Activated CD8-positive, alpha-beta T cell treated with anti-CD3 and anti-CD28 coated beads for 36 hours (primary cell): Measurements from ENCODE around the gene TRMT10C. TPM values are rescaled to one million over a fixed set of nuclear protein-coding genes. Genes with fewer than 3 reads are reported as not detected.

Experiments
- ATAC-seq: fragments of 200-7000 bp; cut with Tn5 transposase; one replicate; pipeline ENCODE4 v1.10.0; 2021; ENCODE audit warnings: mild to moderate bottlenecking, moderate library complexity
- CTCF ChIA-PET: fragments of 350-600 bp; sonication (Branson Sonifier 250); formaldehyde crosslinking; loops from one replicate; lab custom pipeline; 2021; ENCODE audit warnings: antibody characterized with exemption; lab: Charles Lee
- POLR2A ChIA-PET: fragments of 350-600 bp; sonication (Branson Sonifier 250); formaldehyde crosslinking; loops from one replicate; lab custom pipeline; 2021; ENCODE audit warnings: antibody characterized with exemption; lab: Charles Lee
- DNase-seq: peaks from one replicate; pipeline ENCODE4 v3.0.0-alpha.2; 2020
- H3K27ac Mint-ChIP-seq: one replicate; pipeline ENCODE4 v1.8.0; 2021; ENCODE audit warnings: mild to moderate bottlenecking, mixed read lengths
- H3K27me3 Mint-ChIP-seq: one replicate; pipeline ENCODE4 v1.8.0; 2021; ENCODE audit warnings: mixed read lengths
- H3K36me3 Mint-ChIP-seq: one replicate; pipeline ENCODE4 v1.8.0; 2021; ENCODE audit warnings: low read depth, mixed read lengths
- H3K4me1 Mint-ChIP-seq: one replicate; pipeline ENCODE4 v1.8.0; 2021; ENCODE audit warnings: low read depth, mixed read lengths
- H3K4me3 Mint-ChIP-seq: one replicate; pipeline ENCODE4 v1.8.0; 2021; ENCODE audit warnings: mild to moderate bottlenecking, moderate library complexity, mixed read lengths
- H3K9me3 Mint-ChIP-seq: one replicate; pipeline ENCODE4 v1.8.0; 2021; ENCODE audit warnings: mixed read lengths
- CTCF ChIP-seq: fragments of 200-600 bp; IDR thresholded peaks from one replicate; pipeline ENCODE4 v1.8.0; 2022; ENCODE audit warnings: antibody characterized with exemption, mild to moderate bottlenecking
- intact Hi-C: fragments of 100-400 bp; cut with micrococcal nuclease; formaldehyde crosslinking; loops from one replicate; pipeline ENCODE4 v1.10.0; 2022
- total RNA-seq, 2 experiments: library from RNA; stranded (reverse); gene quantifications; one replicate each; pipeline ENCODE4 v1.2.3, GENCODE V29; 2021

Gene TRMT10C
- 10 to 100 TPM; 45.8 to 49.4 TPM for total RNA-seq

- intact Hi-C loops = loop anchor here (5.0 kb wide), 1 partner anchor 39 kb away; no protein-coding TSS in a partner anchor
- ATAC-seq (peak; percentile 98), DNase-seq (peak; percentile 95)
- POLR2A ChIA-PET = interaction anchor here (0.6 to 4.4 kb wide), 17 partner anchors 12 to 851 kb away, joined by 3 to 32 read pairs (median 3); partner anchors contain the start of genes PCNP, RPL24 and SENP7
- Mint-ChIP-seq H3K27me3 (no peaks in the 10 kb centered on the region), H3K4me1 (peaks cover 42% of the 10 kb centered on the region), H3K4me3 (peak within 1 kb of the TSS; percentile 98), H3K9me3 (no peaks in the 10 kb centered on the region), H3K36me3 (peaks cover 46% of the 10 kb centered on the region), H3K27ac (peak within 1 kb of the TSS; percentile 98)
- CTCF ChIA-PET = interaction anchor here (0.9 to 1.1 kb wide), 3 partner anchors 12 to 43 kb away, joined by 3 read pairs; partner anchors contain the start of gene PCNP
- no peak for TF ChIP-seq CTCF
Measured at GRCh38 chr3:101561630-101562328, at the start of gene TRMT10C. TSS of gene TRMT10C (plus strand) at chr3:101561868. CDS start at chr3:101564782, 2,914 bp downstream.

- peak; percentile 50 for ATAC-seq
- TF ChIP-seq CTCF = no peak
Measured at GRCh38 chr3:101512396-101512645, 49.3 kb upstream of the TRMT10C start.

DNA sequence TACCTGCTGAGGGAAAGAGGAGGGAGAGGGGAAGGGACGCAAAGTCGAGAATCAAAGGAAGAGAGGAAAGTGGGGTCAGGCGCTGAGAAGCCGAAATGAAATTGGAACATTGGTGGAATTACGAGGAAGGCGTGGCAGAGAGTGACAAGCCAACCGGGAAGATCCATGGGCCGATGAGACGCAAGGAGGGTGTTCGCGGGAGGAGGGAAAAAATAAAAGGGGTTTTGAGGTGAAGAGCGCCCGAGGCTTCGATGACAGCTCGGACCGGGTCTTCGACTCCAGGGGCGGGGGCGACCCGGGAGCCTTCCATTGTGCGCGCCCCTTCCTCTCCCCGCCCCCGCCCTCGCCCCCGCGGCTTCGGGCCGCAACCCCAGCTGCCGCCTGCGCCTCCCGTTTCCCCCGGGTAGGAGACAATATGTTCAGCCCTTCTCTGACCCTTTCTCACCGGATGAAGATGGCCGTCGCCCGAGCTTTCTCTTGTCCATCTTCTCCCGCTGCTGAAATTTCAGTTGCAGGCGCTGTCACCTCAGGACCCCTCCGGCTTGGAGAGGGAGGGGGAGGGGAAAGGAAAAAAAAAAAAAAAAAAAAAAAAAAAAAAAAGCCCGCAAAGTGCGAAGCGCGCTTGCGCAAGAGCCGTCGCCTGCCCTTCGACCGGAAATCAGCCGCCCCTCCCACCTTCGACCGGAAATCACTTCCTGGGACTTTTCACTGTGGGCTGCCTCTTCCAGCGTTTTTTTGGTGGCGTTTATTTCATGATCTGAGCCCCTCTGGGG is 48.8 kb upstream of the TRMT10C start, which contains the start of gene SENP7:
SENP7 (minus strand) TSS at position 567 of the 773 bp plus-strand sequence; CDS start at position 485, 82 bp downstream.
- Mint-ChIP-seq H3K27me3 (no peaks in the 10 kb centered on the region), H3K4me1 (peaks cover 31% of the 10 kb centered on the region), H3K9me3 (no peaks in the 10 kb centered on the region), H3K36me3 (peaks cover 8% of the 10 kb centered on the region), H3K27ac (peak within 1 kb of the TSS; percentile 99), H3K4me3 (peak within 1 kb of the TSS; percentile 100)
- intact Hi-C loops = no loop called here
- no peak for TF ChIP-seq CTCF
- DNase-seq (peak; percentile 85), ATAC-seq (peak; percentile 65)
- ChIA-PET POLR2A (interaction anchor here (0.6 to 3.6 kb wide), 11 partner anchors 9 to 785 kb away, joined by 3 to 19 read pairs (median 4); partner anchors contain the start of genes PCNP and TRMT10C), CTCF (interaction anchor here (0.9 to 1.8 kb wide), 7 partner anchors 9 to 68 kb away, joined by 3 to 6 read pairs (median 3); partner anchors contain the start of gene PCNP)

More at GRCh38 chr3:101512396-101512645, 49.3 kb upstream of the TRMT10C start:
- Mint-ChIP-seq H3K4me1 (peaks cover 30% of the 10 kb centered on the region), H3K9me3 (no peaks in the 10 kb centered on the region), H3K27ac (peak overlapping the region; percentile 99), H3K27me3 (no peaks in the 10 kb centered on the region), H3K36me3 (peaks cover 8% of the 10 kb centered on the region), H3K4me3 (peak overlapping the region; percentile 100)
- intact Hi-C loops = no loop called here
- no peak for DNase-seq
- CTCF ChIA-PET = interaction anchor here (0.9 to 1.9 kb wide), 7 partner anchors 8 to 69 kb away, joined by 3 to 6 read pairs (median 3); partner anchors contain the start of gene PCNP
- POLR2A ChIA-PET = interaction anchor here (0.7 to 3.6 kb wide), 8 partner anchors 10 to 164 kb away, joined by 3 to 19 read pairs (median 5); partner anchors contain the start of gene PCNP

DNA sequence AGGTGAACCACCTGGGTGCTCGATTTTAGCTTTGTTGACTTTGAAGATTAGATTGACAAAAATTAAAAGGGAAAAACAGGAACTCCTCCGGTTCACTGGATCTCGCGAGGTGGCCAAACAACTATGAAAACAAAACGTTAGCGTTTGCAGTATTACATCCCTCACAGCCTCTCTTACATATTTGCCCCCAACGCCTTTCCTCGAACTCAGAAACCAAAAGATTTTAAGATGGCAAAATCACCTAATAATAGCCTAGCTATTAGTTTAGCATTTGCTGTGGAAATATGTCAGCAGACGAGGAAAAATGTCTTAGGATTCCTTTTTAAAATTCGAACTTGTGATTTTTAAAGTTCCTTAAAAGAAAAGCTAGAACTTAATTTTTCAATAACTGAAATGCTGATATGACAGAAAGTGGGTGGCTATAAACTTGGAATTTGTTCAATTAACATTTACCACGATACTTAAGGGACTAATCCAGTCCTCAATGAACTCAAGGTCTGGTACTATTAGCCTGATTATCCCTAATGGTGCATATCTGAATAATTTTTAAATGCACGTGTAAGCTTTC is 48.2 kb upstream of the TRMT10C start:
- peak overlapping the region; percentile 100 for H3K4me3 Mint-ChIP-seq
- peak overlapping the region; percentile 99 for H3K27ac Mint-ChIP-seq
- ATAC-seq = peak; percentile 40
- no peak for DNase-seq
- intact Hi-C loops = no loop called here
- CTCF ChIA-PET = interaction anchor here (1.3 to 1.8 kb wide), 3 partner anchors 9 to 61 kb away, joined by 3 to 6 read pairs (median 3); partner anchors contain the start of gene PCNP
- H3K27me3 Mint-ChIP-seq = no peaks in the 10 kb centered on the region
- peaks cover 5% of the 10 kb centered on the region for H3K36me3 Mint-ChIP-seq
- no peaks in the 10 kb centered on the region for H3K9me3 Mint-ChIP-seq
- H3K4me1 Mint-ChIP-seq = peaks cover 35% of the 10 kb centered on the region
- POLR2A ChIA-PET = interaction anchor here (0.7 to 3.6 kb wide), 8 partner anchors 8 to 123 kb away, joined by 3 to 19 read pairs (median 4); partner anchors contain the start of genes PCNP and TRMT10C
- no peak for TF ChIP-seq CTCF
